Left ventricle myocardium inferior (tissue), 1 donor: ENCODE data around the gene RSPH4A. TPM values are rescaled to one million over a fixed set of nuclear protein-coding genes. Genes with fewer than 3 reads are reported as not detected.

ENCODE experiments used
- DNase-seq: peaks from one replicate; pipeline ENCODE4 v3.0.0-alpha.2; 2020
- H3K27ac ChIP-seq: fragments of 200-600 bp; replicated peaks from 2 replicates; pipeline ENCODE4 v1.8.0; 2021
- H3K27me3 ChIP-seq: fragments of 200-600 bp; 2 replicates; pipeline ENCODE4 v1.8.0; 2021; ENCODE audit warnings: low read depth
- H3K36me3 ChIP-seq: fragments of 200-600 bp; 2 replicates; pipeline ENCODE4 v1.8.0; 2021
- H3K4me1 ChIP-seq: fragments of 200-600 bp; 2 replicates; pipeline ENCODE4 v1.8.0; 2021
- H3K4me3 ChIP-seq: fragments of 200-600 bp; 2 replicates; pipeline ENCODE4 v1.8.0; 2021; ENCODE audit warnings: mild to moderate bottlenecking, moderate library complexity
- H3K9me3 ChIP-seq: fragments of 200-600 bp; replicated peaks from 2 replicates; pipeline ENCODE4 v1.8.0; 2021
- intact Hi-C: fragments of 100-400 bp; cut with micrococcal nuclease; formaldehyde crosslinking; loops from one replicate; pipeline ENCODE4 v1.11.0; 2022
- long read RNA-seq: library from polyadenylated mRNA; unstranded; transcript quantifications from one replicate; pipeline ENCODE4 v2.0.0, GENCODE V29; 2021
- total RNA-seq: library from RNA; stranded (reverse); fragmentation: NEBNext Ultra II Directional; extraction: Animal tissue kit (Norgen Biotek cat#: 25700); gene quantifications from one replicate; pipeline ENCODE4 v1.2.1, GENCODE V29; 2021
- TF ChIP-seq, protein P1 (sequence below): fragments of 200-600 bp; IDR thresholded peaks from 2 replicates; pipeline ENCODE4 v1.8.0; 2021; ENCODE audit warnings: antibody characterized with exemption, mild to moderate bottlenecking, borderline replicate concordance
- donor health status: DM: no; HTN: yes; CAD: no; lungs with severe emphysema.

Gene RSPH4A
- total RNA-seq: not detected
- long read RNA-seq, partial matches to known transcripts: 0 of 1 reads
- long read RNA-seq, other reads (novel, unspliced or antisense): 1 of 1 reads

DNA sequence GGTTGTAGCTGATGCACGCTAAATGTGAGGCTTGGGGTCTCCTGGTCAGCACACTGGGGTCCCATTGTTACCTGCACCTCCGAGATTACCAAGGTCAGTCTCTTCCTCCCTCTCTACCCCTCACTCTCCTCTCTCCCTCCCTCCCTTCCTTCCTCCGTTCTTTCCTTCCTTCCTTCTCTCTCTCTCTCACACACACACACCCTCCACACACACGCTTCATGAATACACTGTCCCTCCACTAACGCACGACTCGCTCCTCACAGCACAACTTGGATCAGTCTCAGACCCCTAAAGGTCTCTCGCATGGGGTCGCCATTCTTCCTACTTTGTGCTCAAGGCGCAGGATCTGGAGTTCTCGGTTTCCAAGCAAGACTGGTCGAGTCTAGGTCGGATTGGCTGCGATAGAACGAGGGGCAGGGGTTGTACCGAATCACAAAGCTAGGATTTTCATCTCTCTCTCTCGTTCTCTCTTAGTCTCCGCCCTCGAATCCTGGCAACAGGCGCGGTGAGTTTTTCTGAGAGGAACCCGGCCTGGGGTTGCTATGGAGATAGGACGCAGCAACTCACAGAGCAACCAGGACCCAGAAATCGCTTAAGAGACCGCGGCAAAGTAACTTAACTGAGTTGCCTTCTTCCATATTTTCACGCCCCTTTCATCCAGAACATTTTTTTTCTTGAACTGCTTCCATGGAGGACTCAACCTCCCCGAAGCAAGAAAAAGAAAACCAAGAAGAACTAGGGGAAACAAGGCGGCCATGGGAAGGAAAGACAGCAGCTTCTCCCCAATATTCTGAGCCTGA, at the start of gene RSPH4A:
RSPH4A (plus strand) TSS at position 543 of the 800 bp plus-strand sequence; CDS start at position 688, 145 bp downstream.
- peak within 1 kb of the TSS; percentile 73 for H3K4me3 ChIP-seq
- H3K9me3 ChIP-seq: no peaks in the 10 kb centered on the region
- no peaks in the 10 kb centered on the region for H3K36me3 ChIP-seq
- TF ChIP-seq, protein P1, sequence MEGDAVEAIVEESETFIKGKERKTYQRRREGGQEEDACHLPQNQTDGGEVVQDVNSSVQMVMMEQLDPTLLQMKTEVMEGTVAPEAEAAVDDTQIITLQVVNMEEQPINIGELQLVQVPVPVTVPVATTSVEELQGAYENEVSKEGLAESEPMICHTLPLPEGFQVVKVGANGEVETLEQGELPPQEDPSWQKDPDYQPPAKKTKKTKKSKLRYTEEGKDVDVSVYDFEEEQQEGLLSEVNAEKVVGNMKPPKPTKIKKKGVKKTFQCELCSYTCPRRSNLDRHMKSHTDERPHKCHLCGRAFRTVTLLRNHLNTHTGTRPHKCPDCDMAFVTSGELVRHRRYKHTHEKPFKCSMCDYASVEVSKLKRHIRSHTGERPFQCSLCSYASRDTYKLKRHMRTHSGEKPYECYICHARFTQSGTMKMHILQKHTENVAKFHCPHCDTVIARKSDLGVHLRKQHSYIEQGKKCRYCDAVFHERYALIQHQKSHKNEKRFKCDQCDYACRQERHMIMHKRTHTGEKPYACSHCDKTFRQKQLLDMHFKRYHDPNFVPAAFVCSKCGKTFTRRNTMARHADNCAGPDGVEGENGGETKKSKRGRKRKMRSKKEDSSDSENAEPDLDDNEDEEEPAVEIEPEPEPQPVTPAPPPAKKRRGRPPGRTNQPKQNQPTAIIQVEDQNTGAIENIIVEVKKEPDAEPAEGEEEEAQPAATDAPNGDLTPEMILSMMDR: no peak
- peak; percentile 90 for DNase-seq
- H3K4me1 ChIP-seq: peaks cover 18% of the 10 kb centered on the region
- H3K27ac ChIP-seq: no peak within 1 kb of the TSS
- no peaks in the 10 kb centered on the region for H3K27me3 ChIP-seq
- intact Hi-C loops: no loop called here

DNA sequence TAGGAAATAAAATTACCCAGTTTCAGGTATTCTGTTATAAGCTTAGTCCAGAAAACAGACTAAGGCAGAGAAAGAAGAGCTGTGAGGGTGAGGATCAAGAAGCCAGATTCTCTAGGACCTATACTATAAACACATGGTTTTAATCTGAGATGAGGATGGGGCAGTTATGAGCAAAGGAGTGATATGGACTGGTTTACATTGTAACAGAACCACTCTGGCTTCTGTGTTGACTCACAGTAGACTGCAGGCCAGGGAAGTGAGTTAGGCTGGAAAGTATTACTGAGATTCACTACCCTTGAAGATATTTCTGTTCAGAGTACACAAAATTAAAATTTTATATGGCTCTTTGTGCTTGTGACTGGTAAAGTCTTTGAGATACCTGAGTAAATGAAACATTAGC, 48.2 kb upstream of the RSPH4A start:
- TF ChIP-seq, protein P1: no peak
- no peak overlapping the region for H3K4me3 ChIP-seq
- intact Hi-C loops: no loop called here
- H3K9me3 ChIP-seq: no peaks in the 10 kb centered on the region
- no peak for DNase-seq
- H3K27me3 ChIP-seq: no peaks in the 10 kb centered on the region
- no peaks in the 10 kb centered on the region for H3K36me3 ChIP-seq
- no peak overlapping the region for H3K27ac ChIP-seq
- peaks cover 51% of the 10 kb centered on the region for H3K4me1 ChIP-seq

DNA sequence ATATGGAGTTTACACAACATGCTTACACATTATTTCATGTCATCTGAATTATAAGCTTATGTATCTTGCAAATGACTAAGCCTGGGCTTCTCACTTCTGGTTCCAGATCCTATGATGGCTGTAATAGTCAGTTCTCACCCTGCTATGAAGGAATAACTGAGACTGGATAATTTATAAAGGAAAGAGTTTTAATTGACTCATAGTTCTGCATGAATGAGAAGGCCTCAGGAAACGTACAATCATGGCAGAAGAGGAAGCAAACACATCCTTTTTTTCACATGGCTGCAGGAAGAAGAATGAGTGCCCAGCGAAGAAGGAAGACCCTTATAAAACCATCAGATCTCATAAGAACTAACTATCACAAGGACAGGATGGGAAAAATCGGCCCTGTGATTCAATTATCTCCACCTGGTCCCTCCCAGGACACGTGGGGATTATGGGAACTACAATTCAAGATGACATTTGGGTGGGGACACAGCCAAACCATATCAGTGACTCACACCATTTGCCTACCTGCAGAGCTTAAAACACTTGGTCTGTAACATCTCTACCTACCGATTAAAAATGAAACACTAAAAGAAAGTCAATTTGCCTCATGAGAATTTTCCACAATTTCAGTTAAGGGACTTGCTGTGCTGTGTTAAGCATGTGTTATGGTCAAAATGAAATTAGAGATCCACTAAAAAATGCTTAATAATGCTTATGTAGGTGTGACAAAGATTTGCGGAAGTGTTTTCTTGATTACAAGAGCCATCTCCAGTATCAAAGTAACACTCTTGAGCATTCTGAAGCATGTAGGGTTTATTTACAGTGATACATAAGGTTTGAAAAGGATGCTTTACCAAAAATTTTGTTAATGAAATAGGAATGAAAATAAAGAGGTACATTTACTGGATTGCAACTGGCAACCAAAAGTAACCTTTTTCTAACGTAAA, 47.2 kb upstream of the RSPH4A start:
- Histone ChIP-seq H3K27me3 (no peaks in the 10 kb centered on the region), H3K36me3 (no peaks in the 10 kb centered on the region), H3K9me3 (no peaks in the 10 kb centered on the region), H3K4me1 (peaks cover 61% of the 10 kb centered on the region), H3K27ac (no peak overlapping the region), H3K4me3 (no peak overlapping the region)
- TF ChIP-seq, protein P1: no peak
- intact Hi-C loops: no loop called here
- DNase-seq: no peak

DNA sequence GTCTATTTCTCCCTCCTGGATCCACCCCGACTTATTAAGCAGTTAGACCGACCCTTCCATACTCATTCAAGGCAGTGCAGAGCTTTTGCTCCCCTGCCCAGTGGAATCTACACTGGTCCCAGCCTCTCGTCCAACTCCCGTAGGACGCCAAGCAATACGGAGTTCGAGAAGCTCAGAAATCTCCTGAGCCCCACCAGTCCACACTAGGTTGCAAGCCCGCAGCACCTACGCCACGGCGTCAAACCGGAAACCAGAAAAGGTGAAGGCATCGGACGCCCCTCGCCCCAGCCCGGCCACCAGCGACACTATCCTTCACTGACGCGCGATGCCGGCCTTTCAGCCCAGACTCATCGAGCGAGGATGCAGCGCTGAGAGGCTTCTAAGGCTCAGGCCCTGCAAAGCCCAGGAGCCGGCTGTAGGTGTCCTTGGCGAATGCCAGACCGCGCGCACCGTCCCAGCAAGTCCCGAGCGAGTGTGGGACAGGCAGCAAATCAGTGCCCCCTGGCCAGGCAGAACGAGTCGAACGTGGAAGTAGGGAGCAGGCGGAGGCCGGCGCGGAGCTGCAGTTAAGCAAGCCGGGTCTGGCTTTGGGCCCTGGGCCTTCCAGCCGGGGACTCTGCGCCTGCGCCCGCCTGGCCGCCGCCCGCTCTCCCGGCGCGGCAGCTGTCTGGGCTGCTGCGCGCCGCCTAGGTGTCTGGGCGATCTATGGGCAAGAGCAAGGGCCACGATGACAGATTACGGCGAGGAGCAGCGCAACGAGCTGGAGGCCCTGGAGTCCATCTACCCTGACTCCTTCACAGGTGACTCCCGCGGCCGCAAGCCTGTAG, 45.2 kb upstream of the RSPH4A start, which contains the start of gene RWDD1:
RWDD1 (plus strand) TSS at position 649 of the 827 bp plus-strand sequence; CDS start at position 728, 79 bp downstream.
- peak within 1 kb of the TSS; percentile 95 for H3K27ac ChIP-seq
- H3K4me1 ChIP-seq: peaks cover 62% of the 10 kb centered on the region
- DNase-seq: peak; percentile 99
- H3K4me3 ChIP-seq: peak within 1 kb of the TSS; percentile 93
- intact Hi-C loops: no loop called here
- peaks cover 14% of the 10 kb centered on the region for H3K36me3 ChIP-seq
- no peaks in the 10 kb centered on the region for H3K9me3 ChIP-seq
- TF ChIP-seq, protein P1: peak; percentile 20
- no peaks in the 10 kb centered on the region for H3K27me3 ChIP-seq

DNA sequence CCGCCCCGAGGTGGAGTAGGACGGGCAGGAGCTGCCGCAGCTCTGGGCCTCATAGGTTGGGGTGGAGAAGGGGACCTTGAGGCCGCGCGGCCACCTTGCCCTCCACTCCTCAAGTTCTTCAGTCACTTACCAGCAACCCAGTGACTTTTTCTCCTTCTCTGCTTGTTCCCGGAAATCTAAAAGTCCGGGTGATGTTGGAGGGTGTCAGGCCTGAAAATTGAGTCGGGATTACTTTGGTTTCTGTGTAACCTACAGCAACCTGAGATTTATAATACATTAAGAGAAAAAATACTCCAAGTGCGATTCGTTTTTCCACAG, 44.6 kb upstream of the RSPH4A start:
- TF ChIP-seq, protein P1: no peak
- H3K27me3 ChIP-seq: no peaks in the 10 kb centered on the region
- intact Hi-C loops: no loop called here
- H3K36me3 ChIP-seq: peaks cover 18% of the 10 kb centered on the region
- H3K4me1 ChIP-seq: peaks cover 62% of the 10 kb centered on the region
- H3K4me3 ChIP-seq: peak overlapping the region; percentile 93
- DNase-seq: no peak
- H3K27ac ChIP-seq: peak overlapping the region; percentile 95
- no peaks in the 10 kb centered on the region for H3K9me3 ChIP-seq
